H9 (cell line): ENCODE measurements around the gene MAMDC4. TPM values are rescaled to one million over a fixed set of nuclear protein-coding genes. Genes with fewer than 3 reads are reported as not detected.

ENCODE experiments used
- DNase-seq: peaks from one replicate; pipeline ENCODE4 v3.0.0-alpha.2; 2017
- H2AFZ ChIP-seq: one replicate; pipeline ENCODE4 v1.6.1; 2013; ENCODE audit warnings: mild to moderate bottlenecking, low read length, control low read depth, moderate library complexity
- H2AK5ac ChIP-seq: 2 replicates; pipeline ENCODE4 v1.6.1; 2013; ENCODE audit warnings: low read length, control low read depth, mixed read lengths; ENCODE audit not compliant: insufficient read length
- H2BK120ac ChIP-seq: one replicate; pipeline ENCODE4 v1.6.1; 2013; ENCODE audit warnings: low read depth, mild to moderate bottlenecking, low read length, control low read depth, inconsistent platforms; ENCODE audit not compliant: poor library complexity, severe bottlenecking
- H2BK12ac ChIP-seq: 2 replicates; pipeline ENCODE4 v1.6.1; 2013; ENCODE audit warnings: low read length, control low read depth, mixed read lengths, low read depth; ENCODE audit not compliant: insufficient read length
- H2BK15ac ChIP-seq: 2 replicates; pipeline ENCODE4 v1.6.1; 2013; ENCODE audit warnings: low read depth, low read length, control low read depth
- H2BK20ac ChIP-seq: one replicate; pipeline ENCODE4 v1.6.1; 2013; ENCODE audit warnings: low read depth, mild to moderate bottlenecking, low read length, control low read depth, inconsistent platforms; ENCODE audit not compliant: poor library complexity, severe bottlenecking
- H2BK5ac ChIP-seq: 2 replicates; pipeline ENCODE4 v1.6.1; 2013; ENCODE audit warnings: low read length, control low read depth, mixed read lengths; ENCODE audit not compliant: insufficient read length
- H3K14ac ChIP-seq: 2 replicates; pipeline ENCODE4 v1.6.1; 2013; ENCODE audit warnings: low read length, control low read depth; ENCODE audit not compliant: insufficient read depth
- H3K18ac ChIP-seq: 2 replicates; pipeline ENCODE4 v1.6.1; 2013; ENCODE audit warnings: low read depth, mild to moderate bottlenecking, mixed read lengths, low read length, control low read depth; ENCODE audit not compliant: insufficient read length
- H3K23ac ChIP-seq: 2 replicates; pipeline ENCODE4 v1.6.1; 2013; ENCODE audit warnings: low read length, control low read depth, mixed read lengths, low read depth; ENCODE audit not compliant: insufficient read length
- H3K23me2 ChIP-seq: 2 replicates; pipeline ENCODE4 v1.6.1; 2013; ENCODE audit warnings: low read depth, mild to moderate bottlenecking, mixed read lengths, low read length, control low read depth; ENCODE audit not compliant: insufficient read length, poor library complexity, severe bottlenecking
- H3K27ac ChIP-seq: 2 replicates; pipeline ENCODE4 v1.5.1; 2013; ENCODE audit warnings: low read length, control low read depth, mixed read lengths, low read depth; ENCODE audit not compliant: insufficient read length
- H3K27me3 ChIP-seq: 2 replicates; pipeline ENCODE4 v1.6.1; 2013; ENCODE audit warnings: low read length, control low read depth, inconsistent platforms; ENCODE audit not compliant: insufficient read depth
- H3K4ac ChIP-seq: 2 replicates; pipeline ENCODE4 v1.6.1; 2013; ENCODE audit warnings: low read depth, mild to moderate bottlenecking, control low read depth, inconsistent platforms, low read length, moderate library complexity
- H3K4me1 ChIP-seq: 2 replicates; pipeline ENCODE4 v1.6.1; 2013; ENCODE audit warnings: low read length, control low read depth, inconsistent platforms; ENCODE audit not compliant: insufficient read depth
- H3K4me2 ChIP-seq: 2 replicates; pipeline ENCODE4 v1.6.1; 2013; ENCODE audit warnings: low read length, control low read depth, mixed read lengths; ENCODE audit not compliant: insufficient read length, insufficient read depth
- H3K56ac ChIP-seq: 2 replicates; pipeline ENCODE4 v1.6.1; 2013; ENCODE audit warnings: low read depth, mild to moderate bottlenecking, mixed read lengths, low read length, control low read depth; ENCODE audit not compliant: insufficient read length
- H3K79me1 ChIP-seq: 2 replicates; pipeline ENCODE4 v1.6.1; 2013; ENCODE audit warnings: low read depth, mild to moderate bottlenecking, moderate library complexity, low read length, control low read depth, inconsistent platforms; ENCODE audit not compliant: insufficient read depth, poor library complexity, severe bottlenecking
- H3K79me2 ChIP-seq: 2 replicates; pipeline ENCODE4 v1.6.1; 2013; ENCODE audit warnings: low read length, control low read depth, inconsistent platforms; ENCODE audit not compliant: insufficient read depth
- H3K9ac ChIP-seq: 2 replicates; pipeline ENCODE4 v1.6.1; 2013; ENCODE audit warnings: low read length, control low read depth, mixed read lengths; ENCODE audit not compliant: insufficient read length; ENCODE audit errors: extremely low read depth
- H3K9me3 ChIP-seq: one replicate; pipeline ENCODE4 v1.6.1; 2013; ENCODE audit warnings: low read depth, low read length, inconsistent platforms; ENCODE audit not compliant: control insufficient read depth
- H3T11ph ChIP-seq: one replicate; pipeline ENCODE4 v1.6.1; 2013; ENCODE audit warnings: mild to moderate bottlenecking, low read length, control low read depth, inconsistent platforms
- H4K20me1 ChIP-seq: one replicate; pipeline ENCODE4 v1.6.1; 2013; ENCODE audit not compliant: control insufficient read depth, insufficient read length, insufficient read depth
- H4K5ac ChIP-seq: 2 replicates; pipeline ENCODE4 v1.6.1; 2013; ENCODE audit warnings: low read depth, mild to moderate bottlenecking, mixed read lengths, low read length, control low read depth; ENCODE audit not compliant: insufficient read length
- H4K8ac ChIP-seq: replicated peaks from 2 replicates; pipeline ENCODE4 v1.6.1; 2013; ENCODE audit warnings: low read length, control low read depth, mixed read lengths, low read depth; ENCODE audit not compliant: insufficient read length
- H4K91ac ChIP-seq: 2 replicates; pipeline ENCODE4 v1.6.1; 2013; ENCODE audit warnings: low read depth, mild to moderate bottlenecking, moderate library complexity, mixed read lengths, low read length, control low read depth; ENCODE audit not compliant: insufficient read length
- H3K27ac Mint-ChIP-seq, 3 experiments: 2 replicates in 2 of 3; 3 replicates in 1 of 3; pipeline ENCODE4 v1.8.0; 2020 to 2021; ENCODE audit warnings: mixed read lengths in 3 of 3, mild to moderate bottlenecking in 1 of 3, moderate library complexity in 1 of 3
- H3K27me3 Mint-ChIP-seq: 2 replicates; pipeline ENCODE4 v1.8.0; 2021; ENCODE audit warnings: low read depth, mild to moderate bottlenecking, moderate library complexity, mixed read lengths
- H3K36me3 Mint-ChIP-seq, 3 experiments: 2 replicates in 2 of 3; 3 replicates in 1 of 3; pipeline ENCODE4 v1.8.0; 2020 to 2021; ENCODE audit warnings: low read depth in 3 of 3, mixed read lengths in 3 of 3; ENCODE audit not compliant: insufficient read depth in 1 of 3
- H3K4me1 Mint-ChIP-seq, 2 experiments: 2 replicates each; pipeline ENCODE4 v1.8.0; 2020; ENCODE audit warnings: mixed read lengths in 2 of 2
- H3K4me3 Mint-ChIP-seq, 2 experiments: 2 replicates in 1 of 2; 3 replicates in 1 of 2; pipeline ENCODE4 v1.8.0; 2020 to 2021; ENCODE audit warnings: mild to moderate bottlenecking in 2 of 2, mixed read lengths in 2 of 2, moderate library complexity in 1 of 2
- H3K9me3 Mint-ChIP-seq, 2 experiments: 2 replicates in 1 of 2; 3 replicates in 1 of 2; pipeline ENCODE4 v1.8.0; 2020; ENCODE audit warnings: mild to moderate bottlenecking in 2 of 2, mixed read lengths in 2 of 2, moderate library complexity in 1 of 2
- WGBS: extraction: QIAGEN DNeasy Blood & Tissue Kit; methylation state at CpG from one replicate; pipeline ENCODE4 v1.1.7; 2013; ENCODE audit warnings: missing lambda C conversion rate, low lambda C conversion rate, mixed read lengths; ENCODE audit not compliant: insufficient read length; ENCODE audit errors: extremely low coverage; 5-methylcytosine and 5-hydroxymethylcytosine counted together
- total RNA-seq: library from RNA; stranded (reverse); gene quantifications from 2 replicates; pipeline ENCODE4 v1.2.1, GENCODE V29; 2021
- TF ChIP-seq, protein P1 (sequence below): fragments of 200-600 bp; sonication (generic); conservative IDR thresholded peaks from 3 replicates; pipeline ENCODE4 v1.8.0; 2021; ENCODE audit warnings: antibody characterized with exemption, mild to moderate bottlenecking

MAMDC4 gene
- total RNA-seq, 1 experiment from 2014 or later = 9.2 TPM

DNA sequence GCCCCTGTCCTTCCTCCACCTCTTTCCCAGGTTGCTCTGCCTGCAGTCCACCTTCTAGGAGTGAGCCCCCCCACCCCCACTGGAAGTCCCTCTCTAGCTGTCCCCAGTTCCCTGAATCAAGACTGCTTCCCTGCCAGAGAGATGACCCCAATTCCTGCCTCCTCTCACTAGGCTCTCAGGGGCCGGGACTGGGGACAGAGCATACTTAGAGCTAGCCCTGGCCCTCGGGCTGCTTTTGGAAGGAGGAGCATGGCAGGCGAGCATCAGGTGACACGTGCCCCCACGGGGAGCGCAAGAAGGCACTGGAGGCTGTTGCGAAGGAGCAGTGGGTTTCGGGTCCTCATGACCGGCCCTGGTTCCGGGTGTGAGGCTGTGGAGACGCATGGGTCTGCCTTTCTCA lies 43.9 kb downstream of the MAMDC4 start:
- H3K9ac ChIP-seq = no peak overlapping the region
- no peak overlapping the region for H3K4me3 Mint-ChIP-seq
- no peak overlapping the region for H2AK5ac ChIP-seq
- H2BK15ac ChIP-seq = no peak overlapping the region
- no peak overlapping the region for H2BK120ac ChIP-seq
- TF ChIP-seq, protein P1, sequence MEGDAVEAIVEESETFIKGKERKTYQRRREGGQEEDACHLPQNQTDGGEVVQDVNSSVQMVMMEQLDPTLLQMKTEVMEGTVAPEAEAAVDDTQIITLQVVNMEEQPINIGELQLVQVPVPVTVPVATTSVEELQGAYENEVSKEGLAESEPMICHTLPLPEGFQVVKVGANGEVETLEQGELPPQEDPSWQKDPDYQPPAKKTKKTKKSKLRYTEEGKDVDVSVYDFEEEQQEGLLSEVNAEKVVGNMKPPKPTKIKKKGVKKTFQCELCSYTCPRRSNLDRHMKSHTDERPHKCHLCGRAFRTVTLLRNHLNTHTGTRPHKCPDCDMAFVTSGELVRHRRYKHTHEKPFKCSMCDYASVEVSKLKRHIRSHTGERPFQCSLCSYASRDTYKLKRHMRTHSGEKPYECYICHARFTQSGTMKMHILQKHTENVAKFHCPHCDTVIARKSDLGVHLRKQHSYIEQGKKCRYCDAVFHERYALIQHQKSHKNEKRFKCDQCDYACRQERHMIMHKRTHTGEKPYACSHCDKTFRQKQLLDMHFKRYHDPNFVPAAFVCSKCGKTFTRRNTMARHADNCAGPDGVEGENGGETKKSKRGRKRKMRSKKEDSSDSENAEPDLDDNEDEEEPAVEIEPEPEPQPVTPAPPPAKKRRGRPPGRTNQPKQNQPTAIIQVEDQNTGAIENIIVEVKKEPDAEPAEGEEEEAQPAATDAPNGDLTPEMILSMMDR = no peak
- peaks cover 8% of the 10 kb centered on the region for H3K79me1 ChIP-seq
- H4K20me1 ChIP-seq = no peaks in the 10 kb centered on the region
- H3K9me3 Mint-ChIP-seq = no peaks in the 10 kb centered on the region
- H2BK20ac ChIP-seq = no peak overlapping the region
- H3T11ph ChIP-seq = no peak overlapping the region
- H3K14ac ChIP-seq = no peak overlapping the region
- H3K18ac ChIP-seq = no peak overlapping the region
- H4K91ac ChIP-seq = no peak overlapping the region
- no peak overlapping the region for H3K23ac ChIP-seq
- H3K4me1 ChIP-seq = no peaks in the 10 kb centered on the region
- WGBS = no CpG with 5 or more reads among the region's 11 CpGs
- H2AFZ ChIP-seq = no peak overlapping the region
- H3K27ac Mint-ChIP-seq = peak overlapping the region in 2 of 3 experiments; percentile 34 to 55; a peak in 3 of 7 replicates
- no peak overlapping the region for H3K56ac ChIP-seq
- DNase-seq = no peak
- no peak overlapping the region for H4K5ac ChIP-seq
- H2BK5ac ChIP-seq = no peak overlapping the region
- H3K4me1 Mint-ChIP-seq = peaks cover 5 to 12% of the 10 kb centered on the region in 2 experiments; a peak in 3 of 4 replicates
- no peaks in the 10 kb centered on the region; the same call in 1 of the 2 replicates for H3K79me2 ChIP-seq
- no peak overlapping the region for H3K4me2 ChIP-seq
- no peak overlapping the region for H4K8ac ChIP-seq
- no peaks in the 10 kb centered on the region; the same call in 1 of the 2 replicates for H3K27me3 Mint-ChIP-seq
- no peaks in the 10 kb centered on the region for H3K23me2 ChIP-seq
- no peak overlapping the region for H2BK12ac ChIP-seq
- H3K9me3 ChIP-seq = no peaks in the 10 kb centered on the region
- no peak overlapping the region for H3K4ac ChIP-seq
- H3K36me3 Mint-ChIP-seq = peaks cover 26 to 50% (median 44%) of the 10 kb centered on the region in 3 experiments; a peak in 6 of 7 replicates
- H3K27ac ChIP-seq = no peak overlapping the region
- no peaks in the 10 kb centered on the region for H3K27me3 ChIP-seq
